GM18505 (cell line): ENCODE data around the gene GJD4.

Source experiments
- ATAC-seq: cut with Tn5 transposase; IDR thresholded peaks from one replicate; pipeline ENCODE4 v1.9.1; 2021; ENCODE audit not compliant: unreplicated experiment
- POLR2A ChIP-seq: IDR thresholded peaks from 4 replicates; pipeline ENCODE4 v1.6.1; 2011; ENCODE audit warnings: borderline replicate concordance; ENCODE audit not compliant: insufficient read depth, insufficient read length; ENCODE audit errors: extremely low read depth

GJD4 gene

GRCh38 chr10:35605191-35605590 lies at the start of gene GJD4:
Gene GJD4, plus strand, starts transcription at chr10:35605341. Its CDS starts 227 bp downstream, at chr10:35605568.
- no peak for TF ChIP-seq POLR2A
- no peak for ATAC-seq

GRCh38 chr10:35555962-35556930 lies 48.9 kb upstream of the GJD4 start:
- ATAC-seq: no peak
- no peak for TF ChIP-seq POLR2A

- no peak for TF ChIP-seq POLR2A
- no peak for ATAC-seq
These were observed 46.9 kb upstream of the GJD4 start for GRCh38 chr10:35558276-35558675.

- TF ChIP-seq POLR2A: no peak
- no peak for ATAC-seq
These were observed 45.7 kb upstream of the GJD4 start for GRCh38 chr10:35559416-35559815.

GRCh38 chr10:35561715-35562114 lies 43.4 kb upstream of the GJD4 start:
- TF ChIP-seq POLR2A: no peak
- ATAC-seq: no peak

- no peak for ATAC-seq
- TF ChIP-seq POLR2A: no peak
These were observed 42.7 kb upstream of the GJD4 start for GRCh38 chr10:35562427-35562826.

- TF ChIP-seq POLR2A: no peak
These were observed 41.8 kb upstream of the GJD4 start for GRCh38 chr10:35563261-35563891.

GRCh38 chr10:35564341-35564968 lies 40.7 kb upstream of the GJD4 start:
- TF ChIP-seq POLR2A: no peak
- peak; percentile 71 for ATAC-seq

More at GRCh38 chr10:35563261-35563891, 41.8 kb upstream of the GJD4 start:
- ATAC-seq: peak; percentile 40

- TF ChIP-seq POLR2A: no peak
- ATAC-seq: no peak
These were observed 39.5 kb upstream of the GJD4 start for GRCh38 chr10:35565602-35566081.

- TF ChIP-seq POLR2A: no peak
- no peak for ATAC-seq
These were observed 37.2 kb upstream of the GJD4 start for GRCh38 chr10:35567951-35568350.

- TF ChIP-seq POLR2A: no peak
- ATAC-seq: no peak
These were observed 36.6 kb upstream of the GJD4 start for GRCh38 chr10:35568483-35569015.

- ATAC-seq: no peak
These were observed 35.9 kb upstream of the GJD4 start for GRCh38 chr10:35569111-35569707.

GRCh38 chr10:35569836-35570235 lies 35.3 kb upstream of the GJD4 start:
- no peak for ATAC-seq
- no peak for TF ChIP-seq POLR2A

More at GRCh38 chr10:35569111-35569707, 35.9 kb upstream of the GJD4 start:
- TF ChIP-seq POLR2A: no peak
